ENCODE results near the gene STK11IP.

Gene STK11IP

GRCh38 chr2:219563271-219563928 is 34.3 kb upstream of the STK11IP start:
- DNase-seq, result no peak

- no peak for DNase-seq
Measured at GRCh38 chr2:219565130-219566080, 32.3 kb upstream of the STK11IP start.

GRCh38 chr2:219566640-219567039 is 31.0 kb upstream of the STK11IP start:
- DNase-seq, result no peak

GRCh38 chr2:219567131-219567530 is 30.5 kb upstream of the STK11IP start:
- no peak for DNase-seq

- no peak for DNase-seq
Measured at GRCh38 chr2:219567791-219568361, 29.8 kb upstream of the STK11IP start.

GRCh38 chr2:219569041-219569440 is 28.6 kb upstream of the STK11IP start:
- DNase-seq, result no peak

GRCh38 chr2:219569635-219570034 is 28.0 kb upstream of the STK11IP start:
- DNase-seq, result no peak

- DNase-seq, result no peak
Measured at GRCh38 chr2:219570194-219570923, 27.3 kb upstream of the STK11IP start.

GRCh38 chr2:219570924-219571310 is 26.7 kb upstream of the STK11IP start:
- DNase-seq, result peak in 1 of 6 experiments; percentile 10

GRCh38 chr2:219571311-219572236 is 26.1 kb upstream of the STK11IP start, which contains the start of gene OBSL1:
OBSL1 (minus strand) TSS chr2:219571539; CDS start chr2:219571232, 307 bp downstream.
- no peak for DNase-seq

- no peak for DNase-seq
Measured at GRCh38 chr2:219572237-219573001, 25.2 kb upstream of the STK11IP start, which contains the start of gene INHA. INHA (plus strand) TSS chr2:219572310; CDS start chr2:219572375, 65 bp downstream.

- DNase-seq, result no peak
Measured at GRCh38 chr2:219573166-219573565, 24.5 kb upstream of the STK11IP start.

- DNase-seq, result no peak
Measured at GRCh38 chr2:219574484-219575311, 23.0 kb upstream of the STK11IP start.

GRCh38 chr2:219575566-219576504 is 21.8 kb upstream of the STK11IP start:
- no peak for DNase-seq

- DNase-seq, result no peak
Measured at GRCh38 chr2:219576505-219577388, 20.9 kb upstream of the STK11IP start.

- DNase-seq, result no peak
Measured at GRCh38 chr2:219578811-219579613, 18.6 kb upstream of the STK11IP start.

- DNase-seq, result no peak
Measured at GRCh38 chr2:219581346-219581745, 16.3 kb upstream of the STK11IP start.

Measured in stimulated activated naive CD4-positive, alpha-beta T cell (primary cell).